HFF-Myc (cell line): Measurements from ENCODE around the gene NOVA2.

Experiments used
- DNase-seq: peaks from one replicate; pipeline ENCODE4 v3.0.0-alpha.2; 2011; ENCODE audit warnings: low read depth; ENCODE audit errors: extremely low read depth
- H3K4me3 ChIP-seq: replicated peaks from 2 replicates; pipeline ENCODE4 v1.5.1; 2011; ENCODE audit warnings: low read depth, mild to moderate bottlenecking, control low read depth, low read length
- TF ChIP-seq, protein P1 (sequence below): IDR thresholded peaks from 2 replicates; pipeline ENCODE4 v1.5.1; 2012; ENCODE audit warnings: mild to moderate bottlenecking, low read depth, low read length, control low read depth; ENCODE audit errors: missing control alignments

The NOVA2 gene

DNA sequence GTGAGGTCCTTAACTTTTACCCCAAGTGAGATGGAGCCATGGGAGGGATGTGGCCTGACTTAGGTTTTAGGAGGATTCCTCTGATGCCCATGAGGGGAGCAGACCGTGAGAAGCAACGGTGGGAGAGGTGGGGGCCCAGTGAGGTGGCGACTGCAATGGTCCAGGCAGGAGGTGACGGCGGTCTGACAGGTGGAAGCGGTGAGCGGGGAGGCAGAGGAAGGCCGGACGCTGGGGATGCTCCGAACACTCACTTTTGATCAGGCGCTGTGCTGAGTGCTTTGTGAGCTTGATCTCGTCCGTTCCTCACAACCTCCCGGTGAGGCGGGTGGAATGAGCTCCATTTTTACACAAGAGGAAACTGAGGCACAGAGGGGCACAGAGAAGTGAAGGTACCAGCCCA, 11.6 kb downstream of the NOVA2 start:
- H3K4me3 ChIP-seq: no peak overlapping the region
- DNase-seq: no peak
- TF ChIP-seq, protein P1, sequence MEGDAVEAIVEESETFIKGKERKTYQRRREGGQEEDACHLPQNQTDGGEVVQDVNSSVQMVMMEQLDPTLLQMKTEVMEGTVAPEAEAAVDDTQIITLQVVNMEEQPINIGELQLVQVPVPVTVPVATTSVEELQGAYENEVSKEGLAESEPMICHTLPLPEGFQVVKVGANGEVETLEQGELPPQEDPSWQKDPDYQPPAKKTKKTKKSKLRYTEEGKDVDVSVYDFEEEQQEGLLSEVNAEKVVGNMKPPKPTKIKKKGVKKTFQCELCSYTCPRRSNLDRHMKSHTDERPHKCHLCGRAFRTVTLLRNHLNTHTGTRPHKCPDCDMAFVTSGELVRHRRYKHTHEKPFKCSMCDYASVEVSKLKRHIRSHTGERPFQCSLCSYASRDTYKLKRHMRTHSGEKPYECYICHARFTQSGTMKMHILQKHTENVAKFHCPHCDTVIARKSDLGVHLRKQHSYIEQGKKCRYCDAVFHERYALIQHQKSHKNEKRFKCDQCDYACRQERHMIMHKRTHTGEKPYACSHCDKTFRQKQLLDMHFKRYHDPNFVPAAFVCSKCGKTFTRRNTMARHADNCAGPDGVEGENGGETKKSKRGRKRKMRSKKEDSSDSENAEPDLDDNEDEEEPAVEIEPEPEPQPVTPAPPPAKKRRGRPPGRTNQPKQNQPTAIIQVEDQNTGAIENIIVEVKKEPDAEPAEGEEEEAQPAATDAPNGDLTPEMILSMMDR: no peak

DNA sequence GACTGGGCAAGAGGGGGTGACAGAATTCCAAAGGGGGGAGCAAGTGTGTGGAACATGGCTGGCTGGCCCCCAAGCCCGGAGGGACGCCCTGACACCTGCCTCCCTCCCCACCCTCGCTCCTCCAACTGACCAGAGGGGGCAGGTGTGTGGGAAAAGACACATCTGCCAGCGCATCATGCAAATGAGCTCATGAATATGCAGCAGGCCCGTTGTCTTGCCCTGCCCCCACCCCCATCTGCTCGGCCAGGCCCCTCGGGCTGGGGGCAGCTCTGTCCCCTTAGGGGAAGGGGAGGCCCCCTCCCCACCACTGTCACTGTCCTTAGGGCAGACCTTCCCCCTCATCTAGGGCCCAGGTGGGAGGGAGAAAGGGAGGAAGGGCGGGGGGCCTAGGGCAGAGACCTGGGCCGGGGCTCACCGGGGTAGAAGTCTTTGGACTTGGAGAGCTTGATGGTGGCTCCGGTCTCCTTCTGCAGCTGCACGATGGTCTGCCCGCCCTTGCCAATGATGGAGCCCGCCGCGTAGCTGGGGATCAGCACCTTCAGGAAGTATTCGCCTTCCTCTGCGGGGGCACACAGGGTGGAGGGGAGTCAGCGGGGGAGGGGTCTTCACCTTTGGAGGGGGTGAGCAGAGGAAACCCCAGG, 12.9 kb downstream of the NOVA2 start:
- H3K4me3 ChIP-seq: no peak overlapping the region
- TF ChIP-seq, protein P1: no peak
- no peak for DNase-seq

DNA sequence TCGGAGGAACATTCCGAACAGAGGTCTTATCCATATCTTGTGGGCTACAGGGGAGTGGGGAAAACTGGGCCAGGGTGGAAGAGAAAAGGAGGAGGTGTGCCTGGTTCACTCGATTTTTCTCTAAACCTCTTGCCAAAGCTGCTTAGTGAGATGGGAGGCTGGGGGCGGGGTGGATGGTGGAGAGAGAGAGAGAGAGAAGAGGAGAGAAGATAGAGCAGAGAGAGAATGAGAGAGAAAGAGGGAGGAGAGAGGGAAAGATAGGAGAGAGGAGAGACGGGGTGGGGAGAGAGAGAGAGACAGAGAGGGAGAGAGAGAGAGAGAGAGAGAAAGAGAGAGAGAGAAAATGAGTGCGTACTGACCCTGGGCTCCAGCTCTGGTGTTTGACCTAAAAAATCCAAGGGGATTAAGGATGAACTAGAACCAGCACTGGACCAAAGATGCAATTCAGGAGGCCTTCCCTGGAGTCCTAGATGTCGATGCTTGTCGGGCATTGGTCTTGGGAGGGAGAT, 14.1 kb downstream of the NOVA2 start:
- TF ChIP-seq, protein P1: no peak
- no peak overlapping the region for H3K4me3 ChIP-seq
- DNase-seq: no peak

DNA sequence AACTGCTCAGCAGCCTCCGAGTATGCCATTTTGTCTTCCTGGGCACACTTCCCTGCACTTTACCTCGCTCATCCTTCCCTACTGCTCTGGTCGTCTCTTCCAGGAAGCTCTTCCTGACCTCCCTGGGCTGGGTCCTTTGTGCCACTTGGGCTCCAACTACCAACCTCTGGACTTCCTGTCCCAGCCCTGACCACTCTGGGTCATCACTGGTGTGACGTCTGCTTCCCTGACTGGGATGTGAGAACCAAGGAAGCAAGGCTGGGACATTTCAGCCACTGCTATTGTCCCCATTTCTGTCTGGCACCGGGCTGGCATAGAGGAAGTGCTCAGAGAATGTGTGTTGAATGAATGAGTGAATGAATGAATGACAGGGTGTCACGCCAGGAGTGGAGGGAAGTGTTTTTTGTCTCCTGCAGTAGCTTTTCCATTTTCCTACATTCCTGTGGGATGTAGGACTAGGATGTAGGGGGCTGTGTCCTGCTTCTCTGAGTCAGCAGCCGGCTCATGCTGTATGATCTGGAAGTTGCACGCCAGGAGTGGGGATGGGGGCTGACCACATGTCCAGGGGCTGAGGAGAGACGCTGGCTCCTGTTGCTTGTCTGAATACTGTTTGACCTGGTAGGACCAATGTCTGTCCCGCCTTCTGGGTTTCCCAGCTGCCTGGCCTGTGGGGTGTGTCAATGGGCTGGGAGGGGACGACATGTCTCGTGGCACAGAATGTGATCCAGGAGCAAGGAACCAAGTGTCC, 14.7 kb downstream of the NOVA2 start:
- no peak overlapping the region for H3K4me3 ChIP-seq
- TF ChIP-seq, protein P1: no peak
- DNase-seq: no peak

DNA sequence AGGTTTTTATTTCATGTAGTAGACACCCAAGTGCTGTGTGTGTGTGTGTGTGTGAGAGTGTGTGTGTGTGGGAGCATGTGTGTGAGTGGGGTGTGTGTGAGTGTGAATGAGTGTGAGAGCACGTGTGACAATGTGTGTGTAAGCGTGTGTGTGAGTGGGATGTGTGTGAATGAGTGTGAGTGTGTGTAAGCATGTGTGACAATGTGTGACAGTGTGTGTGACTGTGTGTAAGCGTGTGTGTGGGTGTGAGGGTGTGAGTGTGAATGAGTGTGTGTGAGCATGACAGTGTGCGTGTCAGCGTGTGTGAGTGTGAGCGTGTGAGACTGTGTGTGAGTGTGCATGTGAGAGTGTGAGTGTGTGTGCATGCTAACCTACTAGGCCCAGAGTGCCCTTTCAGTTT, 15.3 kb downstream of the NOVA2 start:
- TF ChIP-seq, protein P1: no peak
- no peak for DNase-seq
- no peak overlapping the region for H3K4me3 ChIP-seq

DNA sequence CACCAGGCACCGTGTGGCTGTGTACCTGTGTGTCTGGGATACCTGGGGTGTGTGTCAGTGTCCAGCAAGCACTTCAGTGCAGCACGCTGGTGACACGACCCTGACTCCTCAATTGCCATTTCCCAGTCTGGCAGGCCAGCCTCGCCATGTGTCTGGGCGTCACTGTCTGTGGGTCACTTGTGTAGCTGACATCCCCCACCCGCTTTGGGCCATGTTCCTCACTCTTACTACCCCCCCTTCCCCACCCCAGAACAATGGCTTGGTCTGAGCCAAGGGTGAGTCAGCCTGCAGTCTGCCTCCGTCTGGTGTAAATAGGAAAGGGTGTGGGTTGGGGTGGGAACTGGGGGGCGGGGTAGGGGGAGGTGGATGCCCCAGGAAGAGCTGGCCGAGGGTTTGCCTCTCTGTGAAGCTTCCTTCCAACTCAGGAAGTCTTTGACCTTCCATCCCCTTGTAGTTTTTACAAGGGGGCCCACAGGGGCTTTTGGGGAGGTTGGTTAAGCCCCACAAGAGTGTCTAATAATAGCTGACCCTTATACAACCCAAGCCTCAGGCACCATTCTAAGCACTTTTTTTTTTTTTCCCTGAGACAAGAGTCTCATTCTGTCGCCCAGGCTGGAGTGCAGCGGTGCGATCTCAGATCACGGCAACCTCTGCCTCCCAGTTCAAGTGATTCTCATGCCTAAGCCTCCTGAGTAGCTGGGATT, 17.6 kb downstream of the NOVA2 start:
- DNase-seq: no peak
- no peak overlapping the region for H3K4me3 ChIP-seq
- TF ChIP-seq, protein P1: no peak
